Stimulated activated CD4-positive, alpha-beta T cell treated with anti-CD3 and anti-CD28 coated beads, Interleukin-12 subunit alpha, Interleukin-12 subunit beta, amount 100 ng/mL, for 24 hours (primary cell): ENCODE measurements around the gene ULK3.

Experiments
- DNase-seq, 2 experiments: peaks; one replicate each; pipeline ENCODE4 v3.0.0-alpha.2; 2020; ENCODE audit warnings: low read depth in 2 of 2

Gene ULK3

DNA sequence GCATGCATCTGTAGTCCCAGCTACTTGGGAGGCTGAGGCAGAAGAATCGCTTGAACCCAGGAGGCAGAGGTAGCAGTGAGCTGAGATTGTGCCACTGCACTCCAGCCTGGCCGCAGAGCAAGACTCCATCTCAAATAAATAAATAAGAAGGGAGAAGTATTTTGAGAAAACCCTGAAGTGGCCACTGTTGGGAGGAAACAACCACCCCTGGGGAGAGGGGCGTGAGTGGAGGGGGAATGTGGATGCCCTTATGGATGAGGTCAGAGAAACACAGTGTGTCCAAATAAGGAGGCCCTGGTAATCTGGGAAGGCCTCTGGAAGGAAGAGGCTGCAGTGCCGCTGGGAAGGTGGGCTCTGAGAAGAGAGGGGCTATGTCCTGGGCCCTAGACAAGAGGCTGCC lies 20.7 kb downstream of the ULK3 start:
- no peak for DNase-seq

DNA sequence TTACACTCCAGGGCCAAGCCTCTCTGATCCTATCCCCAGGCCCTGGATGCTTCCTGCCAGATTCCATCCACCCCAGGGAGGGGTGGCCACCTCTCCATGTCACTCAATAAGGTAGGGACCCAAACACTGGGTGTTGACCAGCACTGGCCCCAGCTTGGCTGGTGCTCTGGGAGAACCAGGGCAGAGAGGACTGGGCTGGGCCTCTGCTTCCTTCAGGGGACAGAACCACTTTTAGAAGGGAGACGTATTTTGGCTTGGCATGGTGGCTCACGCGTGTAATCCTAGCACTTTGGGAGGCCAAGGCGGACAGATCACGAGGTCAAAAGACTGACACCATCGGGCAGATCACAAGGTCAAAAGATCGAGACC lies 21.2 kb downstream of the ULK3 start:
- no peak for DNase-seq

DNA sequence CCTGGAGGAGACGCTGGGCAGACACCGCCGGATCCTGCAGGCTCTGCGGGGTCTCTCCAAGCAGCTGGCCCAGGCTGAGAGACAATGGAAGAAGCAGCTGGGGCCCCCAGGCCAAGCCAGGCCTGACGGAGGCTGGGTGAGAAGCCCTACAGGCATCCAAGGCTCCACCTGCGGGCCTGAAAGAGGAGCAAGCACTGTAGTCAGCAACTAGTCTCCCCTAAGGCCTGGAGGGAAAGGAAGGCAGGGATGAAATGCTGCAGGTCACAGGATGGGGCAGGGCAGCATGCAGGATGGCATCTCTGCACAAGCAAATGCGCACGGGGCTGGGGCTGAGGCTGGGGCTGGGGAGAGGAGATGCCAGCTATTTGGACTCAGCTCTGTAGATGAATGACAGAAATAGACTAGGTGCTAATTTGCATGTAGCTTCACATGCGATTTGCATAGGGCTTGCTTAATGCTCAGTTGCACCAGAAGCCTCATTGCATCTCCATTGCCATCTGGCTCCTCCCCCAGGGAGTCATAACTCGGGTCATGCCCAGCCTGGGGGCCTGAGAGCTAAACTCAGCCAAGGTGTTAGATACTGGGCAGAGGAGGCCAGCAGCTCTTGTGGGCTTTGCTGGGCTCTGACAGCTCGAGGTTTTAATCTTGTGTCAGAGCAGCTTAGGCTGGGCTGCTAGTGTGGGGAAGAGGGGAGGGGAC lies 21.7 kb downstream of the ULK3 start:
- DNase-seq, result no peak

DNA sequence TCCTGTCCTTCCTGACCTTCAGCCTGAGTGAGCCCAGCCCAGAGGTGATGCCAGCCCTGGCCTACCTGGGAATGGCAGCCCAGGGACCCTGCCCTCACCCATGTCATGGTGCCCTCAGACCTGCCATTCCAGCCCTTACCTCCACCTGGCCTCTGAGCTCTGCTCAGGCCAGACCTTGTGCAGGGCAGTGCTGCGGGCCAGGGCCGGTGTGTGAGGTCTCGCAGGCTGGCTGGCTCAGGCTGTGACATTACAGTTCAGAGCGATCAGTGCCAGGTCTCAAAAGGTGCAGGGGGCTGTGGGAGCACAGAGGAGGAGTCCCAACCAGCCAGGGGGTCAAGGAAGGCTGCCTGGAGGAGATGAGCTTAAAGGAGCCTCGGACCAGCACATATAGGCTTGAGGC lies 22.9 kb downstream of the ULK3 start:
- DNase-seq, result no peak

DNA sequence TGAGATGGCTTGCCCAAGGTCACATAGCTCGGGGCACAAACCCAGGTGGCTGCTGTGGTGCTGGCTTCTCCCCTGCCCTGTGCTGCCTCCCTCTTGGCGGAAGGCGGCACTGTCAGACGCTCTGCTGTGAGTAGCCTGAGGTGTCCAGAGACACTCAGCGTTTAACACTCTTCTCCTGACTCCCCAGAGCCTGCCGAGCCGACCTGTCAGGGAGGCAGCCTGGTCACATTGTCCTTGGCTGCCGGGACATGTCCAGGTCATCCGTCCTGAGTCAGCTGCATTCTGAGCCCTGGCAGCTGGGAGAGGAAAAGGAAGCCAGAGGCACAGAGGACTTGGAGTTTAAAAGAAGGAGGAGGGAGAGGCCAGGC lies 25.6 kb downstream of the ULK3 start:
- DNase-seq, result no peak

DNA sequence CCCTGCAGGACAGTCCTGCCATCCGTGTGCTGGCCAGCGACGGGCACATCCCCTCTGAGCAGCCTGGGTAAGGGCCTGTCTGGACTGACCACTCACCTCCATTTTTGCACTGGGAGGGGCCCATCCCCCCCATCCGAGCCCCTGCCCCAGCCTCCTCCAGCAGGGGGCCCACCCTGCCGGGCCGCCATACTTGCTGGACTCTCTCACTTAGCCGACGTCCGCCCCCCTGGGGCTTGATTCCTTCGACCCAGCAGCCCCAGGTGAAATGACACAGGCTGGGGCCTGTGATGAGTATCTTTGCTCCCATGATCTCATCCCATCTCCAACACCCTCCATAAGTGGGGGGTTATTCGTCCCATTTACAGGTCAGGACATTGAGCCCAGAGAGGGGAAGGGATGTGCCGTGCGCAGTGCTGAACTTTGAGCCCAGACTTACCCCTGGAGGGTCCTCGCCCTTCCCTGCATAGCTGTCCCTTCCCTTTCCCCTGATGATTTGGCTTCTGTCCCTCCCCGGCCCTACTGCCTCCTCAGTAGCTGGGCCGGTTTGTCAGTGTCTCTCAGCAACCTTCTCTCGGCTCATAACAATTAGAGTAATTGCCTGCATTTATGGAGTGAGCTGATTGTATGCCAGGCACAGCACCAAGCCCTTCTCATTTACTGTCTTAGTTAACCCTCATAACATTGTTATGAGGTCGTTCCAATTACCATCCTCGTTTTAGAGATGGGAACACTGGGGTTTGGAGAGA lies 26.2 kb downstream of the ULK3 start:
- DNase-seq, result no peak

DNA sequence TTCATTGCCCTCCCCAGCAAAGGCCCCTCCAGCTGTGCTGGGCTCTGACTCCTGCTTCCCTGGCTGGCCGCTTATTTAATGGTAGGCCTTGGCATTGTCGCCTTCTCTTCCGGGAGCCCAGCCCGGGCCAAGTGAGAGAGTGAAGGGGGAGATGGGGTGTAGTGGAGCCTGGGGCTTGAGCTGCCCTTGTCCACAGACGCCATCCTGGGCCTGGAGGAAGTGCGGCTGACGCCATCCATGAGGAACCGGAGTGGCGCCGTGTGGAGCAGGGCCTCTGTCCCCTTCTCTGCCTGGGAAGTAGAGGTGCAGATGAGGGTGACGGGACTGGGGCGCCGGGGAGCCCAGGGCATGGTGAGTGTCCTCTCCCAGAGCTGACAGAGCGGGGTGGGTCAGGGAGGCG lies 27.0 kb downstream of the ULK3 start:
- DNase-seq, result no peak

DNA sequence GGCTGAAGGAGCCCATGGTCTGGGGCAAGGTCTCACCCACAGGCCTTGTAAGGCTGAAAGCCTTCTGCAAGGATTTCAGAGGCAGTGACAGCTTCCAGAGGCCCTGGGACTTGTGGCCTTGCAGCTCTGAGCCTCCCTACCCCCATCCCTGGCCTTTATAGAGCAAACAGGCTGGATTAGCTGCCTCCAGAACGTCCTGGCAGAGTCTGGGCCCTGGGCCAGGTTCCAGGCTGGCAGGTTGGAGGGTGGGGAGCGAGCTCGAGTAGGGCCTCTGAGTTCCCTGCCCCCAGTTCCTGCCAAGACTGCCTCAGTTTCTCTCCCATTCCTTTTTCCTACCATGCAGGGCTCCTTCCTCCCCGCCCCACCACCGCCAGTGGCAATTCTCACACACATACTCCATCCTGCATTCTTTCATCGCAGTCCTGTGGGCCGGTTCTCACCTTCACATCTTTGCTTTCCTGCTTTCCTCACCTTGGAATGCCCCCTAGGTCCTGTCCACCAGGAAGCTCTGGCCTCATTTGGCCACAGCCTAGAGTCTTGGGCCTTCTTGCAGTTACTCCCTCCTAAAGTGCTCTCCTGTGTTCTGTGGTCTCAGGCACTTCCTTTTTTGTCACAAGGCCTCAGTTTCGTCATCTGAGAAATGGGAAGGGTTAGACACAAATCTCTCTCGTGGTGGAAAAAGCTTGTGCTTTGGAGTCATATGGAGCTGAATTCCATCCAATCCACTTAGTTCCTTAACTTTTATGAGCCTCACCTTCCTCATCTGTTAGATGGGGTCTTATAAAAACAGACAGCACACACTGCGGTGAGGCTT lies 27.6 kb downstream of the ULK3 start:
- DNase-seq, result no peak

DNA sequence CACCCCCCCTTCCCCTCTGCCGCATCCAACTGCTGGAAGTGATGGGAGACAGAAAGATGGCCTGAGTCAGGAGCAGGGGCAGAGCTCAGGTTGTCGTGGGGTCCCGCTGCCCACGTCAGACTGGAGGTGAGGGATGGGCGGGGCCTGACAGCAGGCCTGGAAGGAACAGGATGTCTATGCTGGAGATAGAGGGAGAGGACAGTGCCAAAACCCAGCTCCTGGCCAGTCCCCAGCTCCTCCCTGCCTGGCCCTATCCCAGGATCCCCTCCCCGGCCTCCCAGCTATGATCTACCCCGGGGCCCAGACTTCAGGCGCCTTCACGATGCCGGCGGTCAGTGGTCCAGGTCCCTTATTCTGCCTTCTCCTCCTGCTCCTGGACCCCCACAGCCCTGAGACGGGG lies 30.4 kb downstream of the ULK3 start, which contains the start of gene LMAN1L:
Gene LMAN1L (plus strand): TSS at position 303 of the 400 bp plus-strand sequence. CDS start 20 bp downstream, at position 323.
- no peak for DNase-seq

DNA sequence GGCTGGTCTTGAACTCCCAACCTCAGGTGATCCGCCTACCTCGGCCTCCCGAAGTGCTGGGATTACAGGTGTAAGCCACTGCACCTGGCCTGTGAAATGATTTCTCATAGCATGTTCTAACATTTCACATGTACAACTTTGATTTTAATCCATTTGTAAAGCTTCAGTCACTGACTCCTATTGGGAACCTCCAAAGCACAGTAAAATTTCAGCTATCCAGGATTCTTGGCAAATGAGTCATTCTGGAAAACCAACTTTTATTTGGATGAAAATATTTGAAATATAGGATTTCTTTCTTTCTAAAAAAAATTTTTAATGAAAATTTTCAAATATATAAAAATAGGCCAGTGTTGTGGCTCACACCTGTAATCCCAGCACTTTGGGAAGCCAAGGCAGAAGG lies 33.0 kb downstream of the ULK3 start:
- DNase-seq, result no peak

DNA sequence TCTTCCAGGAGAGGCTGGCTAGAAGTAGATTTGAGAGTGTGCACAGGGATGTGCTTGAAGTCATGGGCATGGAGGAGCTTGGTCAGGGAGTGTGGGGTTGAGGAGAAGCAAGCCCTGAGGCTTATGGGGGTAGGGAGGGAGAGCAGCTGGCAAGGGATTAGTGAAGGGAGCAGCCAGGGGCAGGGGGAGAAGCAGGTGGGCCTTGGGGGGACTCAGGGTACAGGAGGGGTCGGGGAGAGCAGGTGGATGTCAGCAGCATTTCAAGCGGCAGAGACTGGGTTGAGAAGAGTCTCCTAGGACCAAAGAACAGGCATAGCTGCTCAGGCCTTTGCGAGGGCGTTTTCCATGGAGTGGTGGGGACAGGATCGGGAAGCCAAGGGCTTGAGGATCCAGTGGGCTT lies 33.7 kb downstream of the ULK3 start:
- no peak for DNase-seq

DNA sequence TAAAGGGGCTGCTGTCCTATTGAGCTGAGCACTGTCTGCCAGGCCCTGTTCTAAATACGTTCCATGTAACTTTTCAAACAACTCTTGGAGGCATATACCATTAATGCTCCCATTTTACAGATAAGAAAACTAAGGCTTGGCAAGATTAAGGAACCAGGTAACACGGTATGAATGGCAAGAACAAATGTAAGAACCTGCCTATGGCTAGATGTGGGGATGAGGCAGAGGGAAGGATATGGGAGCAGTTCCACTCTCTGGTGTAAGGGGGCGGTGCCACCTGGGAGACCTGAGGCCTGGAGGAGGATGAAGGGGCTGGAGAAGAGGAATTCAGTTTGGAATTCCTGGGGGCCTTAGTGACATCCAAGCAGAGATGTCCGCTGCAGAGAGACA lies 34.1 kb downstream of the ULK3 start:
- DNase-seq, result no peak

DNA sequence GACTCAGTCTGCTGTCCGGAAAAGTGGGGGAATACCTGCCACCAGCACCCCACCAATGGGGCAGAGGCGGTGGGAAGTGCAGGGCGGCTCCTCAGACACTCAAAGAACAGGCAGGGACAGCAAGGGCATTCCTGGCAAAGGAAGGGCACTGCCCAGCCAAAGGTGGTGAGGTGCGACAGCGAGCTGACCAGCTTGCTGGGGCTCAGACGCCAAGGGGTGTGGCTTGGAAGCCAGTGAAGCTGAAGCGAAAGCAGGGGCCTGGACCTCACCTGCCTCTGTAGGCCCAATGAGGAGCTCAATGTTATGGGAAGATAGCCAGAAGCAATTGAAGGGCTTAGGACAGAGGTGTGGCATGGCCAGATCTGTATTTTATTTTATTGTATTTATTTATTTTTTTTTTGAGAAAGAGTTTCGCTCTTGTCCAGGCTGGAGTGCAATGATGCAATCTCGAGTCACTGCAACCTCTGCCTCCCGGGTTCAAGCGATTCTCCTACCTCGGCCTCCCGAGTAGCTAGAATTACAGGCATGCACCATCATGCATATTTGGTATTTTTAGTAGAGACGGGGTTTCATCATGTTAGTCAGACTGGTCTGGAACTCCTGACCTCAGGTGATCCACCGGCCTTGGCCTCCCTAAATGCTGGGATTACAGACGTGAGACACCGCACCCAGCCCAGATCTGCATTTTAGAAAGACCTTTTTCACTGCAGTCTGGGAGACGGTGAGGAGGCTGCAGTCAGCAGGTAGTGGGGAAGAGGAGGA lies 34.7 kb downstream of the ULK3 start:
- DNase-seq, result no peak

DNA sequence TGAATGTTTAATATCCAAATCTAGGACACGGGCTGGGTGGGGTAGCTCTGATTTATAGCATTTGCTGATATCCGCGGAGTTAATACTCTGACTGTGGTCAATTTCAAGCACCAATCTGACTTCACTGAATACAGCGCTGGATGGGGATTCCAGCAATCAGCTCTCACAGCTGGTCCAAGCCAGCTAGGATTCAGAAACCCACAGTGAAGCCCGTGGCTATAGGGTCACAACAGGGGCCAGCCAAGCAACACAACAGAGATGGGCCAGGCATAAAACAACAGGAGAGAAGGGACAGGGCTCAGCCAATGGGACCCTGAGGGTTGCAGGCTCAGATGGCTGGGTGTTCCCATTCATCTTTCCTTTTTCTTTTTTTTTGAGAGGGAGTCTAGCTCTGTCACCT lies 35.7 kb downstream of the ULK3 start:
- DNase-seq, result no peak

DNA sequence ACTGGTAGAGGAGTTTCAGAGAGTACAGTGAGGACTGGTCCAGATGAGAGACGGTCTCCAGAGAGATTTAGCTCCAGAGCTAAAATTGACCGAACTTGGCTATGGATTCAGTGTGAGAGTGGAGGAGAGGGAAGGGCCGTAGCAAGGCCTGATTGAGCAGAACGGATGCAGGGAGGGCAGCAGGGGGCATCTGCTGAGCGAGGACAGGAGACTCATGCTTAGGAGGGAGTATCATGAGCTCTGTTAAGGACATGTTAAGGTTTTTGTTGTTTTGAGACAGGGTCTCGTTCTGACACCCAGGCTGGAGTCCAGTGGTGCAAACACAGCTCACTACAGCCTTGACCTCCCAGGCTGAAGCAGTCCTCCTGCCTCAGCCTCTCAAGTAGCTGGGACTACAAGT lies 38.0 kb downstream of the ULK3 start:
- no peak for DNase-seq

DNA sequence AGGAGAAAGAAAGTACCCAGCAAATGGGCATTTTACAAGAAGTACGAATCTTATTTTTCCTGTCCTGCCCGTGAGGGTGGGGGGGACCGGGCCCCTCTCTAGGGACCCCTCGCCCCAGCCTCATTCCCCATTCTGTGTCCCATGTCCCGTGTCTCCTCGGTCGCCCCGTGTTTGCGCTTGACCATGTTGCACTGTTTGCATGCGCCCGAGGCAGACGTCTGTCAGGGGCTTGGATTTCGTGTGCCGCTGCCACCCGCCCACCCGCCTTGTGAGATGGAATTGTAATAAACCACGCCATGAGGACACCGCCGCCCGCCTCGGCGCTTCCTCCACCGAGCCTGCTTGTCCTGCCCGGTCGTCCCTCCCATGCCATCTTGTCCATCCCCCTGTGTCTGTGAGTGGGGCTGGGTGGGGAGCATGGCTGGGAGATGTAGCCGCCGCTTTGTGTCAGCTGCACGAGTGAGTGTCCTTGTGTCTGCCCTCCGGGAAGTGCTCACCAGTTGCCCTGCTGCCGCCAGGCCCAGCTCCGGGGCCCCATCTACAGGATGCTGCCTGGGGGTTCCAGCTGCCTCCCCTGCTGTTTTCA lies 40.0 kb downstream of the ULK3 start:
- DNase-seq, result no peak

DNA sequence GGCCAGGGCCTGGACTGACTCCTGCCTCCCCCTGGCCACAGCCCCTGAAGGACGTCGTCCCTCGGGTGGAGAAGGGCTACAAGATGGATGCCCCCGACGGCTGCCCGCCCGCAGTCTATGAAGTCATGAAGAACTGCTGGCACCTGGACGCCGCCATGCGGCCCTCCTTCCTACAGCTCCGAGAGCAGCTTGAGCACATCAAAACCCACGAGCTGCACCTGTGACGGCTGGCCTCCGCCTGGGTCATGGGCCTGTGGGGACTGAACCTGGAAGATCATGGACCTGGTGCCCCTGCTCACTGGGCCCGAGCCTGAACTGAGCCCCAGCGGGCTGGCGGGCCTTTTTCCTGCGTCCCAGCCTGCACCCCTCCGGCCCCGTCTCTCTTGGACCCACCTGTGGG lies 40.7 kb downstream of the ULK3 start:
- DNase-seq, result no peak

DNA sequence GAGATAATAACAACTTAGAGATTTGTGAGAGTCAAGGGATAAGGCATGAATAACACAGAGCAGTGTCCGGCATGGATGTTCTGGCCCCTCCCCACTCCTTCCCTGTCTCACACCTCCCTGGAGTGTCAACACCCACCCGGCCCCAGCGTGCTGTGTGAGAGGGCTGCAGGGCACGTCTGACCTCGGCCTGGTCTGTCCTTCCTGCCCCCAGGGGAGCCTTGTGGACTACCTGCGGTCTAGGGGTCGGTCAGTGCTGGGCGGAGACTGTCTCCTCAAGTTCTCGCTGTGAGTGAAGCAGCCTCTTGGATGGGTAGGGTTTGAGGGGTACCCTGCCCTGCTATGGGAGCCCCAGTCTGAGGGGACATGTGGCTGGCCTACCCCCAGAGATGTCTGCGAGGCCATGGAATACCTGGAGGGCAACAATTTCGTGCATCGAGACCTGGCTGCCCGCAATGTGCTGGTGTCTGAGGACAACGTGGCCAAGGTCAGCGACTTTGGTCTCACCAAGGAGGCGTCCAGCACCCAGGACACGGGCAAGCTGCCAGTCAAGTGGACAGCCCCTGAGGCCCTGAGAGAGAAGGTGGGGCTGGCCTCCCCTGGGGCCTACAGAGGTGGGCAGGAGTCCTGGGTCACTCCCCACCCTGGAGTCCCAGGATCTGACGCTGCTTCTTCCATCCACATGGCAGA lies 41.5 kb downstream of the ULK3 start:
- DNase-seq, result no peak

DNA sequence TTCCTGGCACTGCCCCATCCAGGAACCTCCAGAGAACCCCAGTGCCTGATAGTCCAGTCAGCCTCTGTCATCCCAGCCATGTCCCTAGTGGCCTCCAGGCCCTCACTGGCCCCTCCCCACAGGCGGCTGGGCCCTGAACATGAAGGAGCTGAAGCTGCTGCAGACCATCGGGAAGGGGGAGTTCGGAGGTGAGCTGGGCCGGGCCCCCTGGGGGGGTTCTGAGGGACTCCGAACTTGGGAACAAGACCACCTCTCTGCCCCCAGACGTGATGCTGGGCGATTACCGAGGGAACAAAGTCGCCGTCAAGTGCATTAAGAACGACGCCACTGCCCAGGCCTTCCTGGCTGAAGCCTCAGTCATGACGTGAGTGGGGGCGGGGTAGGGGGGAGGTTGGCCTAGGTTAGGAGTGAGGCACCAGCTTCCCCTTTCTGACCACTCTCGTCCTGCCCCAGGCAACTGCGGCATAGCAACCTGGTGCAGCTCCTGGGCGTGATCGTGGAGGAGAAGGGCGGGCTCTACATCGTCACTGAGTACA lies 42.3 kb downstream of the ULK3 start:
- no peak for DNase-seq

DNA sequence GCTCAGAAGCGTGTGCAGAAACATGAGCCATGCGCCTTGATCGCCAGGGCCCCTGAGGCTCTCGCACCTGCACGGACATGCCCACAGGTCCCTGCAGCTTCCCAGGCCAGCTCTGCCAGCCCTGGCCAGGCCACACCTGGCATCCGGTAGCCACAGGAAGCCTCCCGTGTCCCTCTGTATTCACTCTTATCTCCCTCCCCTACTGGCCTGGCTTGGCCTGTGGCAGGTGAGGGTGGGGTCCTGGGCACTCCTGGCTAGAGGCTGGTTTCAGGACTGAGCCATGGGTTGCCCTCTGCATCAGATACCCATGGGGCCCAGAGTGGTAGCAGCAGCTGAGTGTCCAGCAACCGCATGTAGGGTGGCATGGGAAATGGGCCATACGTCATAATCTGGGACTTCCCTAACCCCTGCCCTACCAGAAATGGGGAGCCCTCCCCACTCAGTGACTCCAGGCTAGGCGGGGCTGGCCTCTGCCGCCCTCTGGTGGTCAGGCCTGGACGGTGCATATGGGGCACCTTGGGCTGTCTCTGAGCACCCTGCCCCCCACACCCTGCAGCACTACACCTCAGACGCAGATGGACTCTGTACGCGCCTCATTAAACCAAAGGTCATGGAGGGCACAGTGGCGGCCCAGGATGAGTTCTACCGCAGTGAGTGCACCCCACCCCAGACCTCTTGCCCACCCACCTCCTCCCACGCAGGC lies 42.9 kb downstream of the ULK3 start:
- DNase-seq, result peak; percentile 69 to 78
